Measurements from ENCODE around the gene CREB3L2. TPM values are rescaled to one million over a fixed set of nuclear protein-coding genes. Genes with fewer than 3 reads are reported as not detected.

CREB3L2 gene
- total RNA-seq, 1 experiment from 2014 or later: 60.6 TPM

DNA sequence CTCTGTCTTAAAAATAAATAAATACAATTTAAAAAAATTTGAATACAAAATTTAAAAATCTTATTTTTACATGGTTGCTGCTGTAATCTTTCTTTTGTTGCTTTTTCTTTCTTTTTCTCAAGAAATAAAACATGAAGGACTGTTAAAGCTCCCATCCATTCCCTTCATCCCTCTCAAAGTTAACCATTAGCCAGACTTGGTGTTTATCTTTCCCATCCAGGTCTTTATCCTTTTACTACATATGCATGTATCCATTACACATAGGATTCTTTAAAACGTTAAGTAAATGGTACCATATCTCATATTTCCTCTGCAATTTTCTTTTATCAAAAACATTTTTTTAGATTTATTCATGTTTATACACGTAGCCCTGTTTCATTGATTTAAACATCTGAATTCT, 70.1 kb downstream of the CREB3L2 start:
- no peak overlapping the region for H3K27ac Mint-ChIP-seq
- no peak overlapping the region for H3K4me3 Mint-ChIP-seq
- TF ChIP-seq ZNF138 (CRISPR knock-in tag; conservative IDR thresholded peaks at IDR 0.05): no peak
- TF ChIP-seq, protein P1, sequence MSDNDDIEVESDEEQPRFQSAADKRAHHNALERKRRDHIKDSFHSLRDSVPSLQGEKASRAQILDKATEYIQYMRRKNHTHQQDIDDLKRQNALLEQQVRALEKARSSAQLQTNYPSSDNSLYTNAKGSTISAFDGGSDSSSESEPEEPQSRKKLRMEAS (CRISPR knock-in tag; IDR thresholded peaks at IDR 0.05): no peak
- TF ChIP-seq SOX15 (CRISPR knock-in tag; IDR thresholded peaks at IDR 0.05): no peak
- no peak for TF ChIP-seq NFE2L1 (CRISPR knock-in tag; IDR thresholded peaks at IDR 0.05)
- TF ChIP-seq, protein P2, sequence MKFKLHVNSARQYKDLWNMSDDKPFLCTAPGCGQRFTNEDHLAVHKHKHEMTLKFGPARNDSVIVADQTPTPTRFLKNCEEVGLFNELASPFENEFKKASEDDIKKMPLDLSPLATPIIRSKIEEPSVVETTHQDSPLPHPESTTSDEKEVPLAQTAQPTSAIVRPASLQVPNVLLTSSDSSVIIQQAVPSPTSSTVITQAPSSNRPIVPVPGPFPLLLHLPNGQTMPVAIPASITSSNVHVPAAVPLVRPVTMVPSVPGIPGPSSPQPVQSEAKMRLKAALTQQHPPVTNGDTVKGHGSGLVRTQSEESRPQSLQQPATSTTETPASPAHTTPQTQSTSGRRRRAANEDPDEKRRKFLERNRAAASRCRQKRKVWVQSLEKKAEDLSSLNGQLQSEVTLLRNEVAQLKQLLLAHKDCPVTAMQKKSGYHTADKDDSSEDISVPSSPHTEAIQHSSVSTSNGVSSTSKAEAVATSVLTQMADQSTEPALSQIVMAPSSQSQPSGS (CRISPR knock-in tag; IDR thresholded peaks at IDR 0.05; ENCODE audit: borderline replicate concordance, low read depth): no peak
- no peak for TF ChIP-seq GRHL2 (CRISPR knock-in tag; IDR thresholded peaks at IDR 0.05; ENCODE audit: insufficient replicate concordance, severe bottlenecking)
- no peak for TF ChIP-seq PRRX2 (CRISPR knock-in tag; IDR thresholded peaks at IDR 0.05)
- TF ChIP-seq NR1H2 (CRISPR knock-in tag; IDR thresholded peaks at IDR 0.05): no peak
- TF ChIP-seq ARID4B (CRISPR knock-in tag; IDR thresholded peaks at IDR 0.05; ENCODE audit: borderline replicate concordance): no peak
- no peak for TF ChIP-seq CREM (CRISPR knock-in tag; IDR thresholded peaks at IDR 0.05)
- no peak for TF ChIP-seq GTF2I (CRISPR knock-in tag; conservative IDR thresholded peaks at IDR 0.05)
- TF ChIP-seq HMGXB4 (CRISPR knock-in tag; IDR thresholded peaks at IDR 0.05): no peak
- no peak for TF ChIP-seq ZNF121 (CRISPR knock-in tag; IDR thresholded peaks at IDR 0.05)
- peaks cover 17% of the 10 kb centered on the region for H3K36me3 Mint-ChIP-seq
- ChIA-PET CTCF (interaction anchor here (0.7 kb wide), 1 partner anchor 207 kb away, joined by 4 read pairs; no protein-coding TSS in a partner anchor), POLR2A (no interaction called here)
- no peak for DNase-seq (ENCODE audit: low spot score)
- no peaks in the 10 kb centered on the region for H3K27me3 Mint-ChIP-seq (ENCODE audit: low read depth)
- ATAC-seq: no peak
- H3K4me1 Mint-ChIP-seq: peaks cover 41% of the 10 kb centered on the region
- H3K9me3 Mint-ChIP-seq: no peaks in the 10 kb centered on the region

- DNase-seq (ENCODE audit: low spot score): no peak
- Mint-ChIP-seq H3K27ac (peak overlapping the region; percentile 42; the same call in 1 of the 2 replicates), H3K9me3 (peaks cover 5% of the 10 kb centered on the region), H3K36me3 (peaks cover 28% of the 10 kb centered on the region), H3K4me1 (peaks cover 30% of the 10 kb centered on the region), H3K27me3 (ENCODE audit: low read depth) (no peaks in the 10 kb centered on the region), H3K4me3 (no peak overlapping the region)
- ATAC-seq: no peak
- ChIA-PET POLR2A (no interaction called here), CTCF (interaction anchor here (0.7 to 1.1 kb wide), 3 partner anchors 71 to 1309 kb away, joined by 4 to 5 read pairs (median 4); partner anchors contain the start of gene CREB3L2)
- TF ChIP-seq TCF7 (CRISPR knock-in tag; IDR thresholded peaks at IDR 0.05; ENCODE audit: low read depth) (no peak), E2F5 (CRISPR knock-in tag; IDR thresholded peaks at IDR 0.05) (no peak), ESRRA (CRISPR knock-in tag; IDR thresholded peaks at IDR 0.05; ENCODE audit: borderline replicate concordance) (no peak), RORB (CRISPR knock-in tag; IDR thresholded peaks at IDR 0.05) (no peak), ZNF416 (CRISPR knock-in tag; IDR thresholded peaks at IDR 0.05) (no peak), PRRX2 (CRISPR knock-in tag; IDR thresholded peaks at IDR 0.05) (no peak), SP1 (CRISPR knock-in tag; conservative IDR thresholded peaks at IDR 0.05) (no peak), FOXJ3 (CRISPR knock-in tag; IDR thresholded peaks at IDR 0.05; ENCODE audit: borderline replicate concordance) (no peak)
- TF ChIP-seq, protein P3, sequence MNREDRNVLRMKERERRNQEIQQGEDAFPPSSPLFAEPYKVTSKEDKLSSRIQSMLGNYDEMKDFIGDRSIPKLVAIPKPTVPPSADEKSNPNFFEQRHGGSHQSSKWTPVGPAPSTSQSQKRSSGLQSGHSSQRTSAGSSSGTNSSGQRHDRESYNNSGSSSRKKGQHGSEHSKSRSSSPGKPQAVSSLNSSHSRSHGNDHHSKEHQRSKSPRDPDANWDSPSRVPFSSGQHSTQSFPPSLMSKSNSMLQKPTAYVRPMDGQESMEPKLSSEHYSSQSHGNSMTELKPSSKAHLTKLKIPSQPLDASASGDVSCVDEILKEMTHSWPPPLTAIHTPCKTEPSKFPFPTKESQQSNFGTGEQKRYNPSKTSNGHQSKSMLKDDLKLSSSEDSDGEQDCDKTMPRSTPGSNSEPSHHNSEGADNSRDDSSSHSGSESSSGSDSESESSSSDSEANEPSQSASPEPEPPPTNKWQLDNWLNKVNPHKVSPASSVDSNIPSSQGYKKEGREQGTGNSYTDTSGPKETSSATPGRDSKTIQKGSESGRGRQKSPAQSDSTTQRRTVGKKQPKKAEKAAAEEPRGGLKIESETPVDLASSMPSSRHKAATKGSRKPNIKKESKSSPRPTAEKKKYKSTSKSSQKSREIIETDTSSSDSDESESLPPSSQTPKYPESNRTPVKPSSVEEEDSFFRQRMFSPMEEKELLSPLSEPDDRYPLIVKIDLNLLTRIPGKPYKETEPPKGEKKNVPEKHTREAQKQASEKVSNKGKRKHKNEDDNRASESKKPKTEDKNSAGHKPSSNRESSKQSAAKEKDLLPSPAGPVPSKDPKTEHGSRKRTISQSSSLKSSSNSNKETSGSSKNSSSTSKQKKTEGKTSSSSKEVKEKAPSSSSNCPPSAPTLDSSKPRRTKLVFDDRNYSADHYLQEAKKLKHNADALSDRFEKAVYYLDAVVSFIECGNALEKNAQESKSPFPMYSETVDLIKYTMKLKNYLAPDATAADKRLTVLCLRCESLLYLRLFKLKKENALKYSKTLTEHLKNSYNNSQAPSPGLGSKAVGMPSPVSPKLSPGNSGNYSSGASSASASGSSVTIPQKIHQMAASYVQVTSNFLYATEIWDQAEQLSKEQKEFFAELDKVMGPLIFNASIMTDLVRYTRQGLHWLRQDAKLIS (CRISPR knock-in tag; IDR thresholded peaks at IDR 0.05; ENCODE audit: borderline replicate concordance): no peak
- TF ChIP-seq, protein P4, sequence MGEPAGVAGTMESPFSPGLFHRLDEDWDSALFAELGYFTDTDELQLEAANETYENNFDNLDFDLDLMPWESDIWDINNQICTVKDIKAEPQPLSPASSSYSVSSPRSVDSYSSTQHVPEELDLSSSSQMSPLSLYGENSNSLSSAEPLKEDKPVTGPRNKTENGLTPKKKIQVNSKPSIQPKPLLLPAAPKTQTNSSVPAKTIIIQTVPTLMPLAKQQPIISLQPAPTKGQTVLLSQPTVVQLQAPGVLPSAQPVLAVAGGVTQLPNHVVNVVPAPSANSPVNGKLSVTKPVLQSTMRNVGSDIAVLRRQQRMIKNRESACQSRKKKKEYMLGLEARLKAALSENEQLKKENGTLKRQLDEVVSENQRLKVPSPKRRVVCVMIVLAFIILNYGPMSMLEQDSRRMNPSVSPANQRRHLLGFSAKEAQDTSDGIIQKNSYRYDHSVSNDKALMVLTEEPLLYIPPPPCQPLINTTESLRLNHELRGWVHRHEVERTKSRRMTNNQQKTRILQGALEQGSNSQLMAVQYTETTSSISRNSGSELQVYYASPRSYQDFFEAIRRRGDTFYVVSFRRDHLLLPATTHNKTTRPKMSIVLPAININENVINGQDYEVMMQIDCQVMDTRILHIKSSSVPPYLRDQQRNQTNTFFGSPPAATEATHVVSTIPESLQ (CRISPR knock-in tag; IDR thresholded peaks at IDR 0.05): no peak
Measured at GRCh38 chr7:137930581-137930980, 71.3 kb downstream of the CREB3L2 start.
